HepG2 (cell line): Measurements from ENCODE around the gene VCP. TPM values are rescaled to one million over a fixed set of nuclear protein-coding genes. Genes with fewer than 3 reads are reported as not detected.

ENCODE experiments used
- ARNT2 ChIP-seq: sonication (generic); formaldehyde crosslinking; IDR thresholded peaks from 2 replicates; pipeline ENCODE4 v1.8.0; 2022; ENCODE audit warnings: mild to moderate bottlenecking, low read depth, missing genetic modification reagents, moderate library complexity
- ARNTL ChIP-seq: sonication (generic); formaldehyde crosslinking; IDR thresholded peaks from 2 replicates; pipeline ENCODE4 v1.4.0; 2020; ENCODE audit warnings: mild to moderate bottlenecking, missing genetic modification reagents
- BCL6 ChIP-seq: IDR thresholded peaks from 2 replicates; pipeline ENCODE4 v1.6.1; 2016; ENCODE audit warnings: missing genetic modification reagents, missing compliant biosample characterization
- BRF2 ChIP-seq: sonication (generic); formaldehyde crosslinking; IDR thresholded peaks from 2 replicates; pipeline ENCODE4 v1.8.1; 2022; ENCODE audit warnings: mild to moderate bottlenecking, missing genetic modification reagents
- FOXA1 ChIP-seq, 2 experiments: fragments of 450-650 bp in 1 of 2; sonication (generic) in 1 of 2; formaldehyde crosslinking in 1 of 2; IDR thresholded peaks; 2 replicates each; pipeline versions ENCODE4 v1.4.0 to v1.6.1; 2016 to 2020; ENCODE audit warnings: missing genetic modification reagents in 1 of 2
- GABPB1 ChIP-seq: IDR thresholded peaks from 2 replicates; pipeline ENCODE4 v1.6.1; 2016; ENCODE audit warnings: mild to moderate bottlenecking, missing genetic modification reagents, moderate library complexity, missing compliant biosample characterization
- HOXA5 ChIP-seq: sonication (generic); formaldehyde crosslinking; IDR thresholded peaks from 2 replicates; pipeline ENCODE4 v1.4.0; 2020; ENCODE audit warnings: missing genetic modification reagents
- IRX3 ChIP-seq: sonication (generic); formaldehyde crosslinking; IDR thresholded peaks from 2 replicates; pipeline ENCODE4 v1.8.1; 2023; ENCODE audit warnings: mild to moderate bottlenecking, low read depth, missing genetic modification reagents, borderline replicate concordance
- JUND ChIP-seq: sonication (generic); formaldehyde crosslinking; IDR thresholded peaks from 2 replicates; pipeline ENCODE4 v1.8.0; 2022; ENCODE audit warnings: mild to moderate bottlenecking, missing genetic modification reagents
- MAFG ChIP-seq: sonication (generic); formaldehyde crosslinking; IDR thresholded peaks from 2 replicates; pipeline ENCODE4 v1.5.1; 2020; ENCODE audit warnings: mild to moderate bottlenecking, missing genetic modification reagents
- REST ChIP-seq, 2 experiments: IDR thresholded peaks; 2 replicates each; pipeline ENCODE4 v1.6.1; 2011 to 2012; ENCODE audit warnings: low read length in 2 of 2, borderline replicate concordance in 1 of 2, low read depth in 1 of 2, mild to moderate bottlenecking in 1 of 2, moderate library complexity in 1 of 2
- SPEN ChIP-seq: sonication (generic); formaldehyde crosslinking; IDR thresholded peaks from 2 replicates; pipeline ENCODE4 v1.5.1; 2020; ENCODE audit warnings: low read depth, mild to moderate bottlenecking, missing genetic modification reagents
- TP53 ChIP-seq: sonication (generic); formaldehyde crosslinking; conservative IDR thresholded peaks from 2 replicates; pipeline ENCODE4 v1.4.0; 2020; ENCODE audit warnings: missing genetic modification reagents
- ZC3H4 ChIP-seq: sonication (generic); formaldehyde crosslinking; IDR thresholded peaks from 2 replicates; pipeline ENCODE4 v1.4.0; 2020; ENCODE audit warnings: missing genetic modification reagents, borderline replicate concordance
- ZNF263 ChIP-seq: sonication (generic); formaldehyde crosslinking; IDR thresholded peaks from 2 replicates; pipeline ENCODE4 v1.4.0; 2020; ENCODE audit warnings: missing genetic modification reagents
- ZNF350 ChIP-seq: sonication (generic); formaldehyde crosslinking; IDR thresholded peaks from 2 replicates; pipeline ENCODE4 v1.4.0; 2020; ENCODE audit warnings: mild to moderate bottlenecking, low read depth, missing genetic modification reagents, borderline replicate concordance
- ZNF501 ChIP-seq: sonication (generic); formaldehyde crosslinking; IDR thresholded peaks from 2 replicates; pipeline ENCODE4 v1.5.1; 2020; ENCODE audit warnings: mild to moderate bottlenecking, moderate library complexity, missing genetic modification reagents
- ZNF543 ChIP-seq: sonication (generic); formaldehyde crosslinking; IDR thresholded peaks from 2 replicates; pipeline ENCODE4 v1.4.0; 2020; ENCODE audit warnings: mild to moderate bottlenecking, missing genetic modification reagents
- ZNF567 ChIP-seq: sonication (generic); formaldehyde crosslinking; IDR thresholded peaks from 2 replicates; pipeline ENCODE4 v1.8.1; 2023; ENCODE audit warnings: mild to moderate bottlenecking, missing genetic modification reagents, borderline replicate concordance
- ZNF674 ChIP-seq: sonication (generic); formaldehyde crosslinking; IDR thresholded peaks from 2 replicates; pipeline ENCODE4 v1.5.0; 2020; ENCODE audit warnings: low read depth, mild to moderate bottlenecking, missing genetic modification reagents
- ZNF850 ChIP-seq: sonication (generic); formaldehyde crosslinking; conservative IDR thresholded peaks from 2 replicates; pipeline ENCODE4 v1.9.0; 2021; ENCODE audit warnings: mild to moderate bottlenecking, missing genetic modification reagents
- polyA plus RNA-seq, 8 experiments: library from polyadenylated mRNA; depleted of rRNA in 3 of 8; stranded (reverse) in 7 of 8; unstranded in 1 of 8; fragments of >200 nt; fragmentation: Illumina TruSeq in 4 of 8; extraction: Trizol in 4 of 8; gene quantifications; 2 replicates each; pipeline versions ENCODE4 v1.2.1 to v1.2.3, GENCODE V29; 2011 to 2016; ENCODE audit warnings: low read depth in 4 of 8, missing spikeins in 1 of 8, mixed read lengths in 1 of 8; ENCODE audit not compliant: insufficient read depth in 1 of 8
- total RNA-seq, 5 experiments: library from RNA; depleted of rRNA; stranded (reverse); fragments of >200 nt; fragmentation: Illumina TruSeq; extraction: Trizol; gene quantifications; 2 replicates each; pipeline ENCODE4 v1.2.3, GENCODE V29; 2016; ENCODE audit warnings: low read depth in 1 of 5

VCP gene
- total and polyA plus RNA-seq, 2 of the 13 experiments (the other 11 are each of a cell fraction or from before 2014, with no cell fraction given), result 143 to 391 TPM

GRCh38 chr9:35102769-35103659 is 30.6 kb upstream of the VCP start, which contains the start of gene STOML2 (continued):
- TF ChIP-seq ZNF567 (peak; percentile 52; the same call in 1 of the 2 replicates), ARNTL (CRISPR knock-in tag) (no peak), ZNF674 (CRISPR knock-in tag) (no peak), JUND (no peak), BRF2 (0 out of 2 replicates have a peak, but pooled peaks have one; percentile 43), ZC3H4 (CRISPR knock-in tag) (no peak), HOXA5 (peak; percentile 89), ZNF543 (no peak), FOXA1 (IDR thresholded peaks at IDR 0.05) (no peak), FOXA1 (CRISPR knock-in tag; IDR thresholded peaks at IDR 0.05) (0 out of 2 replicates have a peak, but pooled peaks have one; percentile 18), IRX3 (peak; percentile 35; the same call in 1 of the 2 replicates), ARNT2 (CRISPR knock-in tag) (peak; percentile 85), TP53 (CRISPR knock-in tag) (0 out of 2 replicates have a peak, but pooled peaks have one; percentile 49), SPEN (CRISPR knock-in tag) (peak; percentile 97), ZNF850 (CRISPR knock-in tag) (no peak), ZNF263 (CRISPR knock-in tag) (peak; percentile 66; the same call in 1 of the 2 replicates), GABPB1 (CRISPR knock-in tag) (peak; percentile 99), ZNF501 (CRISPR knock-in tag) (peak; percentile 65), MAFG (CRISPR knock-in tag) (no peak), ZNF350 (CRISPR knock-in tag) (peak; percentile 91), REST (IDR thresholded peaks at IDR 0.05; ENCODE audit: borderline replicate concordance in 1 of 2, low read depth in 1 of 2, low read length in 2 of 2) (peak in 1 of 2 experiments; percentile 70; a peak in 1 of 4 replicates), BCL6 (CRISPR knock-in tag) (peak; percentile 37)
